ENCODE data around the gene RTL1. TPM values are rescaled to one million over a fixed set of nuclear protein-coding genes. Genes with fewer than 3 reads are reported as not detected.

The RTL1 gene
- total RNA-seq, 1 donor from 2014 or later: not detected

- no peak overlapping the region for H3K4me3 ChIP-seq
- no peak for ATAC-seq
Measured at GRCh38 chr14:100905166-100905565, 1.6 kb upstream of the RTL1 start.

GRCh38 chr14:100904307-100905087 is 975 bp upstream of the RTL1 start:
- intact Hi-C loops (cut with DNase I): no loop called here
- Histone ChIP-seq H3K36me3 (no peaks in the 10 kb centered on the region), H3K4me3 (no peak overlapping the region), H3K9me3 (no peaks in the 10 kb centered on the region), H3K27me3 (peaks cover 56% of the 10 kb centered on the region), H3K4me1 (peaks cover 9% of the 10 kb centered on the region), H3K27ac (no peak overlapping the region)
- ATAC-seq (no peak), DNase-seq (no peak)
- TF ChIP-seq CTCF (IDR thresholded peaks at IDR 0.05): no peak

More at GRCh38 chr14:100905166-100905565, 1.6 kb upstream of the RTL1 start:
- intact Hi-C loops (cut with DNase I): no loop called here
- TF ChIP-seq CTCF (IDR thresholded peaks at IDR 0.05): no peak
- H3K9me3 ChIP-seq: no peaks in the 10 kb centered on the region
- H3K27me3 ChIP-seq: peaks cover 50% of the 10 kb centered on the region
- H3K27ac ChIP-seq: no peak overlapping the region
- no peak for DNase-seq
- H3K4me1 ChIP-seq: peaks cover 3% of the 10 kb centered on the region
- no peaks in the 10 kb centered on the region for H3K36me3 ChIP-seq

GRCh38 chr14:100903134-100903468 is 421 bp downstream of the RTL1 start:
- intact Hi-C loops (cut with DNase I): no loop called here
- no peak for TF ChIP-seq CTCF (IDR thresholded peaks at IDR 0.05)
- Histone ChIP-seq H3K27ac (no peak overlapping the region), H3K9me3 (no peaks in the 10 kb centered on the region), H3K4me3 (no peak overlapping the region), H3K4me1 (peaks cover 9% of the 10 kb centered on the region), H3K27me3 (peaks cover 70% of the 10 kb centered on the region), H3K36me3 (no peaks in the 10 kb centered on the region)
- DNase-seq (no peak), ATAC-seq (no peak)

- no peak overlapping the region for H3K27ac ChIP-seq
- DNase-seq: no peak
- H3K36me3 ChIP-seq: no peaks in the 10 kb centered on the region
- no peak for TF ChIP-seq CTCF (IDR thresholded peaks at IDR 0.05)
- peaks cover 71% of the 10 kb centered on the region for H3K27me3 ChIP-seq
- intact Hi-C loops (cut with DNase I): no loop called here
- peaks cover 9% of the 10 kb centered on the region for H3K4me1 ChIP-seq
- no peak for ATAC-seq
- H3K9me3 ChIP-seq: no peaks in the 10 kb centered on the region
- no peak overlapping the region for H3K4me3 ChIP-seq
Measured at GRCh38 chr14:100902295-100903133, 1.0 kb downstream of the RTL1 start.

- no peak for DNase-seq
- TF ChIP-seq CTCF (IDR thresholded peaks at IDR 0.05): no peak
- H3K4me3 ChIP-seq: no peak overlapping the region
- H3K4me1 ChIP-seq: peaks cover 9% of the 10 kb centered on the region
- no peak for ATAC-seq
- H3K27me3 ChIP-seq: peaks cover 72% of the 10 kb centered on the region
- intact Hi-C loops (cut with DNase I): no loop called here
- no peaks in the 10 kb centered on the region for H3K36me3 ChIP-seq
- no peaks in the 10 kb centered on the region for H3K9me3 ChIP-seq
- no peak overlapping the region for H3K27ac ChIP-seq
Measured at GRCh38 chr14:100901391-100902183, 1.9 kb downstream of the RTL1 start.
